Activated CD4-positive, alpha-beta T cell treated with anti-CD3 and anti-CD28 coated beads for 48 hours (primary cell): ENCODE measurements around the gene PLCH1.

Experiments used
- DNase-seq: peaks from one replicate; pipeline ENCODE4 v3.0.0-alpha.2; 2020

The PLCH1 gene

GRCh38 chr3:155682426-155683343 is 62.2 kb downstream of the PLCH1 start:
- no peak for DNase-seq

- DNase-seq, result no peak
These were observed 68.5 kb downstream of the PLCH1 start for GRCh38 chr3:155676252-155676981.

GRCh38 chr3:155675094-155675493 is 69.8 kb downstream of the PLCH1 start:
- no peak for DNase-seq

- DNase-seq, result no peak
These were observed 71.5 kb downstream of the PLCH1 start for GRCh38 chr3:155673421-155673820.

- DNase-seq, result no peak
These were observed 74.5 kb downstream of the PLCH1 start for GRCh38 chr3:155670335-155670734.

- no peak for DNase-seq
These were observed 76.9 kb downstream of the PLCH1 start for GRCh38 chr3:155667988-155668387.

- DNase-seq, result no peak
These were observed 79.8 kb downstream of the PLCH1 start for GRCh38 chr3:155664925-155665695.

GRCh38 chr3:155663467-155664212 is 81.2 kb downstream of the PLCH1 start:
- DNase-seq, result no peak

- DNase-seq, result no peak
These were observed 83.1 kb downstream of the PLCH1 start for GRCh38 chr3:155661760-155662159.

GRCh38 chr3:155661042-155661441 is 83.8 kb downstream of the PLCH1 start:
- no peak for DNase-seq

GRCh38 chr3:155658671-155659261 is 86.1 kb downstream of the PLCH1 start:
- DNase-seq, result no peak

GRCh38 chr3:155658006-155658405 is 86.9 kb downstream of the PLCH1 start:
- DNase-seq, result no peak

GRCh38 chr3:155657161-155657560 is 87.7 kb downstream of the PLCH1 start:
- DNase-seq, result no peak

- no peak for DNase-seq
These were observed 88.4 kb downstream of the PLCH1 start for GRCh38 chr3:155656466-155656865.

GRCh38 chr3:155651489-155652218 is 93.2 kb downstream of the PLCH1 start:
- no peak for DNase-seq

GRCh38 chr3:155648013-155648591 is 96.8 kb downstream of the PLCH1 start:
- DNase-seq, result no peak

GRCh38 chr3:155647206-155647605 is 97.7 kb downstream of the PLCH1 start:
- DNase-seq, result no peak

- DNase-seq, result no peak
These were observed 98.2 kb downstream of the PLCH1 start for GRCh38 chr3:155646669-155647068.

- no peak for DNase-seq
These were observed 98.7 kb downstream of the PLCH1 start for GRCh38 chr3:155646128-155646527.

GRCh38 chr3:155643581-155644165 is 101.2 kb downstream of the PLCH1 start:
- no peak for DNase-seq

- DNase-seq, result no peak
These were observed 102.9 kb downstream of the PLCH1 start for GRCh38 chr3:155641956-155642355.
